Inferior parietal cortex (tissue), 1 donor: Measurements from ENCODE around the gene MTFR1L.
A peak's percentile ranks its signal among the peaks of the same experiment; 100 is the strongest.

ENCODE experiments used
- DNase-seq: peaks from one replicate; pipeline ENCODE4 v3.0.0-alpha.2; 2016; ENCODE audit errors: extremely low spot score

MTFR1L gene

GRCh38 chr1:25807480-25808390 lies 12.0 kb upstream of the MTFR1L start:
- DNase-seq = no peak

- no peak for DNase-seq
Measured at GRCh38 chr1:25808481-25809244, 11.1 kb upstream of the MTFR1L start.

GRCh38 chr1:25809283-25809926 lies 10.3 kb upstream of the MTFR1L start:
- no peak for DNase-seq

GRCh38 chr1:25809929-25810328 lies 9.8 kb upstream of the MTFR1L start:
- no peak for DNase-seq

- peak; percentile 54 for DNase-seq
Measured at GRCh38 chr1:25810341-25811299, 9.1 kb upstream of the MTFR1L start.

GRCh38 chr1:25811384-25812082 lies 8.2 kb upstream of the MTFR1L start:
- DNase-seq = no peak

GRCh38 chr1:25813071-25813733 lies 6.6 kb upstream of the MTFR1L start:
- no peak for DNase-seq

GRCh38 chr1:25813734-25814471 lies 5.9 kb upstream of the MTFR1L start:
- DNase-seq = no peak

- DNase-seq = no peak
Measured at GRCh38 chr1:25814549-25815087, 5.1 kb upstream of the MTFR1L start.

GRCh38 chr1:25815208-25816111 lies 4.3 kb upstream of the MTFR1L start:
- no peak for DNase-seq

GRCh38 chr1:25816112-25816718 lies 3.5 kb upstream of the MTFR1L start:
- no peak for DNase-seq

GRCh38 chr1:25817840-25818501 lies 1.8 kb upstream of the MTFR1L start:
- no peak for DNase-seq

- no peak for DNase-seq
Measured at GRCh38 chr1:25818569-25818968, 1.2 kb upstream of the MTFR1L start.

GRCh38 chr1:25820247-25821111 lies 725 bp downstream of the MTFR1L start:
- DNase-seq = peak; percentile 43

GRCh38 chr1:25821112-25821476 lies 1.3 kb downstream of the MTFR1L start:
- DNase-seq = no peak

- no peak for DNase-seq
Measured at GRCh38 chr1:25821630-25822091, 1.9 kb downstream of the MTFR1L start.
